HG02970 (cell line): Measurements from ENCODE around the gene TWSG1.
"Not testable (repeated sequence)": the region's sequence is repeated elsewhere in the genome, so short reads cannot be mapped to it uniquely, and the experiment has no call there.

Experiments
- ATAC-seq: cut with Tn5 transposase; IDR thresholded peaks from one replicate; pipeline ENCODE4 v1.9.1; 2021; ENCODE audit warnings: mild to moderate bottlenecking, moderate library complexity, moderate number of reproducible peaks; ENCODE audit not compliant: unreplicated experiment, low FRiP score

TWSG1 gene

GRCh38 chr18:9334973-9335696 lies 562 bp downstream of the TWSG1 start:
- peak; percentile 39 for ATAC-seq

- ATAC-seq, result no peak
Measured at GRCh38 chr18:9335697-9336045, 1.1 kb downstream of the TWSG1 start.

GRCh38 chr18:9336827-9337226 lies 2.3 kb downstream of the TWSG1 start:
- ATAC-seq, result no peak

- no peak for ATAC-seq
Measured at GRCh38 chr18:9337873-9338272, 3.3 kb downstream of the TWSG1 start.

GRCh38 chr18:9340472-9340871 lies 5.9 kb downstream of the TWSG1 start:
- no peak for ATAC-seq

- no peak for ATAC-seq
Measured at GRCh38 chr18:9343577-9343976, 9.0 kb downstream of the TWSG1 start.

GRCh38 chr18:9346775-9347174 lies 12.2 kb downstream of the TWSG1 start:
- ATAC-seq, result no peak

GRCh38 chr18:9348079-9348671 lies 13.6 kb downstream of the TWSG1 start:
- ATAC-seq, result no peak

GRCh38 chr18:9348766-9349165 lies 14.2 kb downstream of the TWSG1 start:
- no peak for ATAC-seq

- ATAC-seq, result no peak
Measured at GRCh38 chr18:9353596-9353995, 19.0 kb downstream of the TWSG1 start.

GRCh38 chr18:9354256-9354655 lies 19.7 kb downstream of the TWSG1 start:
- ATAC-seq, result no peak

GRCh38 chr18:9356976-9357375 lies 22.4 kb downstream of the TWSG1 start:
- ATAC-seq, result no peak

- ATAC-seq, result no peak
Measured at GRCh38 chr18:9359796-9360195, 25.2 kb downstream of the TWSG1 start.

- ATAC-seq, result no peak
Measured at GRCh38 chr18:9361191-9361590, 26.6 kb downstream of the TWSG1 start.

- no peak for ATAC-seq
Measured at GRCh38 chr18:9362869-9363268, 28.3 kb downstream of the TWSG1 start.

GRCh38 chr18:9364242-9364641 lies 29.7 kb downstream of the TWSG1 start:
- no peak for ATAC-seq

GRCh38 chr18:9365406-9365805 lies 30.8 kb downstream of the TWSG1 start:
- no peak for ATAC-seq

GRCh38 chr18:9366126-9366714 lies 31.6 kb downstream of the TWSG1 start:
- ATAC-seq, result no peak

- not testable (repeated sequence) for ATAC-seq
Measured at GRCh38 chr18:9373254-9373653, 38.7 kb downstream of the TWSG1 start.

- no peak for ATAC-seq
Measured at GRCh38 chr18:9379118-9379517, 44.5 kb downstream of the TWSG1 start.

GRCh38 chr18:9380101-9380500 lies 45.5 kb downstream of the TWSG1 start:
- ATAC-seq, result no peak
